Ovary (tissue), 9 donors: Measurements from ENCODE around the gene SLC30A9. TPM values are rescaled to one million over a fixed set of nuclear protein-coding genes. Genes with fewer than 3 reads are reported as not detected.

Experiments
- DNase-seq, 5 donors: peaks; one replicate each; pipeline ENCODE4 v3.0.0-alpha.2; 2019 to 2020
- H3K27ac ChIP-seq, 2 donors: fragments of 200-600 bp; one replicate each; pipeline versions ENCODE4 v1.5.1 to v1.8.0; 2019 to 2022
- H3K27me3 ChIP-seq: fragments of 200-600 bp; one replicate; pipeline ENCODE4 v1.8.0; 2022
- H3K36me3 ChIP-seq: fragments of 200-600 bp; sonication (generic); one replicate; pipeline ENCODE4 v1.5.1; 2019
- H3K4me1 ChIP-seq: one replicate; pipeline ENCODE4 v1.8.1; 2013; ENCODE audit warnings: mild to moderate bottlenecking, moderate library complexity; ENCODE audit not compliant: insufficient read depth
- H3K4me3 ChIP-seq: fragments of 200-600 bp; sonication (generic); one replicate; pipeline ENCODE4 v1.5.1; 2017
- H3K9me3 ChIP-seq, 2 donors: fragments of 200-600 bp in 1 of 2; sonication (generic) in 1 of 2; one replicate each; pipeline versions ENCODE4 v1.5.1 to v1.8.1; 2013 to 2019; ENCODE audit warnings: mild to moderate bottlenecking in 1 of 2, moderate library complexity in 1 of 2
- EP300 ChIP-seq: sonication (generic); formaldehyde crosslinking; IDR thresholded peaks from one replicate; pipeline ENCODE4 v1.6.1; 2017; ENCODE audit warnings: antibody characterized with exemption
- POLR2A ChIP-seq: fragments of 450-650 bp; IDR thresholded peaks from one replicate; pipeline ENCODE4 v1.6.1; 2017; ENCODE audit warnings: antibody characterized with exemption, mild to moderate bottlenecking, moderate library complexity
- WGBS, 3 donors: extraction: QIAGEN DNeasy Blood & Tissue Kit in 1 of 3; methylation state at CpG; one replicate each; pipeline versions ENCODE4 v1.1.5 to v1.1.7; 2013 to 2017; 5-methylcytosine and 5-hydroxymethylcytosine counted together
- intact Hi-C, 4 donors: fragments of 100-400 bp; cut with DNase I; formaldehyde crosslinking; loops; one replicate each; pipeline versions ENCODE4 v1.11.0 to v1.15.1; 2022 to 2023
- polyA plus RNA-seq, 2 donors: library from polyadenylated mRNA; stranded (reverse); fragments of 200-250 nt in 1 of 2; fragments of 350-450 nt in 1 of 2; fragmentation: Illumina TruSeq in 1 of 2; extraction: RNeasy Lipid Tissue Mini Kit (QIAGEN cat#74804) in 1 of 2; gene quantifications; one replicate each; pipeline ENCODE4 v1.2.3, GENCODE V29; 2013 to 2014
- total RNA-seq, 7 donors: library from RNA; depleted of rRNA in 2 of 7; stranded (reverse); fragments of >200 nt in 2 of 7; fragmentation: NEBNext Ultra II Directional in 3 of 7; extraction: Animal tissue kit (Norgen Biotek cat#: 25700) in 3 of 7; gene quantifications; one replicate each; pipeline versions ENCODE4 v1.1.0 to v1.2.4, GENCODE V29; 2016 to 2023
- TF ChIP-seq, protein P1 (sequence below), 3 donors: fragments of 450-650 bp in 2 of 3; fragments of 200-600 bp in 1 of 3; IDR thresholded peaks; one replicate each; pipeline versions ENCODE4 v1.5.1 to v1.8.0; 2016 to 2022; ENCODE audit warnings: antibody characterized with exemption in 3 of 3, mild to moderate bottlenecking in 1 of 3
- donor health status: DM: no; HTN: no; CAD: no; lungs with moderate emphysema.
- donor health status: DM: no; HTN: no; CAD: no.
- donor health status: Bipolar disorder and iron deficiency.
- donor health status: DM: yes; HTN: yes; CAD: no.
- donor health status: DM: no; HTN: no; CAD: no.
- donor health status: DM: yes; HTN: yes; CAD: no.

Gene SLC30A9
- total and polyA plus RNA-seq, 9 donors, result 21.2 to 49.8 (median 43.7) TPM

DNA sequence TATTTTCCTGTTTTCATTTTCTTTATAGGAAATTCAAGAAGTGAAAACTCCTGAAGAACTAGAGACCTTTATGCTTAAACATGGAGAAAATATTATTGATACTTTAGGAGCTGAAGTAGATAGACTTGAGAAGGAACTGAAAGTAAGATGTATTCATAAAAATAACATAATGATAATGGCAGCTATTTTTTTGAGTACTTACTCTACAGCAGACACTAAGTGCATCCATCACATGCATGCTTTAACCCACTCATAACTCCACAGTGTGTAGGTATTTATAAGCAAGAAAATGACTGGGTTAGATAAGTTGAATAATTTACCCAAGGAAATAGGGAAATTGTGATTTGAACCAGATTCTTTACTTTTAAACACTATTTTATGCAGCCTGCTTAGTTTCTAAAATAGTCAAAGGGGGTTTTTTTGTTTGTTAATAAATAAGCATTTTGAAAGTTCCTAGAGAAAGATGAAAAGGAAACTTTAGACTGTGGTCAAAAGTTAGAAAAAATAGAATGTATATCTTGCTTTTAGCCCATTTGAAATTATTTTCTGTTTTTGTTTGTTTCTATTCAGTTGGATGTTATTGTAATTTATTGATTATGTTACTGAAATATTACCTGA, 88.0 kb downstream of the SLC30A9 start:
- H3K27ac ChIP-seq, result no peak overlapping the region
- H3K27me3 ChIP-seq, result no peaks in the 10 kb centered on the region
- TF ChIP-seq EP300 (no peak), POLR2A (no peak)
- TF ChIP-seq, protein P1, sequence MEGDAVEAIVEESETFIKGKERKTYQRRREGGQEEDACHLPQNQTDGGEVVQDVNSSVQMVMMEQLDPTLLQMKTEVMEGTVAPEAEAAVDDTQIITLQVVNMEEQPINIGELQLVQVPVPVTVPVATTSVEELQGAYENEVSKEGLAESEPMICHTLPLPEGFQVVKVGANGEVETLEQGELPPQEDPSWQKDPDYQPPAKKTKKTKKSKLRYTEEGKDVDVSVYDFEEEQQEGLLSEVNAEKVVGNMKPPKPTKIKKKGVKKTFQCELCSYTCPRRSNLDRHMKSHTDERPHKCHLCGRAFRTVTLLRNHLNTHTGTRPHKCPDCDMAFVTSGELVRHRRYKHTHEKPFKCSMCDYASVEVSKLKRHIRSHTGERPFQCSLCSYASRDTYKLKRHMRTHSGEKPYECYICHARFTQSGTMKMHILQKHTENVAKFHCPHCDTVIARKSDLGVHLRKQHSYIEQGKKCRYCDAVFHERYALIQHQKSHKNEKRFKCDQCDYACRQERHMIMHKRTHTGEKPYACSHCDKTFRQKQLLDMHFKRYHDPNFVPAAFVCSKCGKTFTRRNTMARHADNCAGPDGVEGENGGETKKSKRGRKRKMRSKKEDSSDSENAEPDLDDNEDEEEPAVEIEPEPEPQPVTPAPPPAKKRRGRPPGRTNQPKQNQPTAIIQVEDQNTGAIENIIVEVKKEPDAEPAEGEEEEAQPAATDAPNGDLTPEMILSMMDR (IDR thresholded peaks at IDR 0.05), result no peak
- intact Hi-C loops, result no loop called here
- no peaks in the 10 kb centered on the region for H3K36me3 ChIP-seq
- H3K4me3 ChIP-seq, result no peak overlapping the region
- H3K9me3 ChIP-seq, result no peaks in the 10 kb centered on the region
- no peaks in the 10 kb centered on the region for H3K4me1 ChIP-seq
- DNase-seq, result no peak

DNA sequence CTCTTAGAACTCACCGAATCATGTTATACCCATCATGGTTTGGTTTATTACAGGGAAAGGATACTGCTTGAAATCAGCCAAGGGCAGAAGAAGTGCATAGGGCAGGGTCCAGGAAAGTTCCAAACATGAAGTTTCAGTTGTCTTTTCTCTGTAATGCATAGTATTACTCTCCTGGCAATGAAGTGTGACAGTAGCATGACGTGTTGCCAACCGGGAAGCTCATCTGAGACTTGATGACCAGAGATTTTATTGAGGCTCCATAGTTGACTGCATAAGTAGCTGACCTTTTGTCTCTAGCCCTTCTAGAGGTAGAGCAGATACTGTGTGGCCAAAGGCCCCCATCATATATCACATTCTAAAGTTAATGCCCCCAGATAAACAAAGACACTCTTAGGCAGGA, 90.0 kb downstream of the SLC30A9 start:
- 96 to 99% (median 96%) methylated on average over 3 of the region's 3 CpGs for WGBS, 3 donors
- Histone ChIP-seq H3K4me3 (no peak overlapping the region), H3K27ac (no peak overlapping the region), H3K9me3 (no peaks in the 10 kb centered on the region), H3K4me1 (no peaks in the 10 kb centered on the region), H3K36me3 (no peaks in the 10 kb centered on the region), H3K27me3 (no peaks in the 10 kb centered on the region)
- intact Hi-C loops, result no loop called here
- no peak for TF ChIP-seq POLR2A
- TF ChIP-seq, protein P1 (IDR thresholded peaks at IDR 0.05), result no peak
- no peak for TF ChIP-seq EP300
- no peak for DNase-seq

DNA sequence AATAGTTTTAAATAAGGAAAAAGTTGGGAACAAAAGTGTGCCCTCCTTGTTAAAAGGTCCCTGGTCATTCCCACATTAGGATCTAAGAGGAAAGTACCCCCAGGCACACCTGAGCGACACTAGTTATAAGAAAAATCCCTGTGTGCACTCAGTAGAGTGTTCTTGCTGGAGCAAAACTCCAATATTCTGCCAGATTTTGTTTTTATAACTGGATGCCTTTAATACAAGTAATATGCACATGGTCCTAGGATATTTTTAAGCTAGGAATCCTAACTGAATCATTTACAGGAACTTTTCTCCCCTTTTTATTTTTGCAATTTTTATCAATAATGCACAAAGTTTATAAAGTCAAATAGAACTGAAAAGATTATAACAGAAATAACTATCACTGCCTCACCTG, 93.5 kb downstream of the SLC30A9 start:
- no peak overlapping the region for H3K4me3 ChIP-seq
- H3K9me3 ChIP-seq, result no peaks in the 10 kb centered on the region
- intact Hi-C loops, result no loop called here
- WGBS, 3 donors, result 87 to 89% (median 88%) methylated on average over 1 of the region's 1 CpG
- H3K4me1 ChIP-seq, result no peaks in the 10 kb centered on the region
- no peaks in the 10 kb centered on the region for H3K36me3 ChIP-seq
- H3K27me3 ChIP-seq, result no peaks in the 10 kb centered on the region
- H3K27ac ChIP-seq, result no peak overlapping the region
- DNase-seq, result no peak
- TF ChIP-seq POLR2A (no peak), EP300 (no peak)
- TF ChIP-seq, protein P1 (IDR thresholded peaks at IDR 0.05), result no peak

DNA sequence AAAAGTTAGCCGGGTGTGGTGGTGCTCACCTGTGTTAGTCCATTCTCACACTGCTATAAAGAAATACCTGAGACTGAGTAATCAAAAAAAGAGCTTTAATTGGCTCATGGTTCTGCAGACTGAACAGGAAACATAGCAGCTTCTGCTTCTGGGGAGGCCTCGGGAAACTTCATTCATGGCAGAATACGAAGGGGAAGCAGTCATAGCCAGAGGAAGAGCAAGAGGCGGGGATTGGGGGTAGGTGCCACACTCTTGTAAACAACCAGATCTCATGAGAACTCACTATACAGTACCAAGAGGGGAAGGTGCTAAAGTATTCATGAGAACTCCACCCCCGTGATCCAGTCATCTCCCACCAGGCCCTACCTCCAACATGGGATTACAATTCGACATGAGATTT, 98.1 kb downstream of the SLC30A9 start:
- WGBS, 3 donors, result 91 to 95% (median 93%) methylated on average over 6 of the region's 6 CpGs
- no peaks in the 10 kb centered on the region for H3K4me1 ChIP-seq
- no peak overlapping the region for H3K4me3 ChIP-seq
- no peak for TF ChIP-seq POLR2A
- no peak for TF ChIP-seq EP300
- TF ChIP-seq, protein P1 (IDR thresholded peaks at IDR 0.05), result no peak
- H3K27me3 ChIP-seq, result no peaks in the 10 kb centered on the region
- no peak for DNase-seq
- H3K36me3 ChIP-seq, result no peaks in the 10 kb centered on the region
- intact Hi-C loops, result no loop called here
- H3K9me3 ChIP-seq, result no peaks in the 10 kb centered on the region
- no peak overlapping the region for H3K27ac ChIP-seq
